Brain microvascular endothelial cell (primary cell): Measurements from ENCODE around the gene RXRA.

Source experiments
- DNase-seq: peaks from one replicate; pipeline ENCODE4 v3.0.0-alpha.2; 2020
- H3K27ac ChIP-seq: fragments of 250-450 bp; sonication (Bioruptor Pico); 2 replicates; pipeline ENCODE4 v1.5.1; 2020; ENCODE audit warnings: mild to moderate bottlenecking, moderate library complexity
- H3K27me3 ChIP-seq: fragments of 250-450 bp; sonication (Bioruptor Pico); replicated peaks from 2 replicates; pipeline ENCODE4 v1.5.1; 2020; ENCODE audit warnings: mild to moderate bottlenecking
- H3K36me3 ChIP-seq: fragments of 250-450 bp; sonication (Bioruptor Pico); replicated peaks from 2 replicates; pipeline ENCODE4 v1.5.1; 2020; ENCODE audit warnings: mild to moderate bottlenecking
- H3K4me3 ChIP-seq: 2 replicates; pipeline ENCODE4 v1.5.1; 2011; ENCODE audit warnings: low read depth, mild to moderate bottlenecking, control low read depth, low read length, moderate library complexity
- CTCF ChIP-seq: IDR thresholded peaks from 2 replicates; pipeline ENCODE4 v1.5.1; 2011; ENCODE audit warnings: low read depth, mild to moderate bottlenecking, moderate library complexity, low read length, control low read depth, inconsistent platforms; ENCODE audit errors: missing control alignments
- in situ Hi-C: cut with HindIII; loops from 2 replicates; pipeline ENCODE4 v1.10.0; 2017; ENCODE audit warnings: low sequenced_read_pairs, low pct_ligation_motif_present

RXRA gene

GRCh38 chr9:134331186-134332025 lies 5.2 kb downstream of the RXRA start:
- H3K27me3 ChIP-seq = no peaks in the 10 kb centered on the region

GRCh38 chr9:134332266-134332665 lies 6.0 kb downstream of the RXRA start:
- Histone ChIP-seq H3K4me3 (no peak overlapping the region), H3K27ac (no peak overlapping the region), H3K36me3 (no peaks in the 10 kb centered on the region), H3K27me3 (no peaks in the 10 kb centered on the region)
- in situ Hi-C loops = no loop called here
- no peak for DNase-seq
- no peak for TF ChIP-seq CTCF

More at GRCh38 chr9:134331186-134332025, 5.2 kb downstream of the RXRA start:
- Histone ChIP-seq H3K27ac (no peak overlapping the region), H3K36me3 (no peaks in the 10 kb centered on the region), H3K4me3 (no peak overlapping the region)
- in situ Hi-C loops = no loop called here
- no peak for TF ChIP-seq CTCF
- no peak for DNase-seq

GRCh38 chr9:134332841-134333233 lies 6.6 kb downstream of the RXRA start:
- in situ Hi-C loops = no loop called here
- TF ChIP-seq CTCF = no peak

GRCh38 chr9:134333234-134333873 lies 7.1 kb downstream of the RXRA start:
- in situ Hi-C loops = no loop called here
- no peaks in the 10 kb centered on the region for H3K27me3 ChIP-seq
- H3K36me3 ChIP-seq = no peaks in the 10 kb centered on the region
- no peak overlapping the region for H3K4me3 ChIP-seq
- H3K27ac ChIP-seq = no peak overlapping the region
- DNase-seq = no peak
- no peak for TF ChIP-seq CTCF

More at GRCh38 chr9:134332841-134333233, 6.6 kb downstream of the RXRA start:
- Histone ChIP-seq H3K27ac (no peak overlapping the region), H3K36me3 (no peaks in the 10 kb centered on the region), H3K27me3 (no peaks in the 10 kb centered on the region), H3K4me3 (no peak overlapping the region)
- DNase-seq = no peak

GRCh38 chr9:134333874-134334581 lies 7.8 kb downstream of the RXRA start:
- no peaks in the 10 kb centered on the region for H3K36me3 ChIP-seq
- no peak for DNase-seq
- no peak overlapping the region for H3K4me3 ChIP-seq
- in situ Hi-C loops = no loop called here
- no peak overlapping the region for H3K27ac ChIP-seq
- H3K27me3 ChIP-seq = no peaks in the 10 kb centered on the region
- no peak for TF ChIP-seq CTCF
